ENCODE measurements around the gene LINC00237. TPM values are rescaled to one million over a fixed set of nuclear protein-coding genes. Genes with fewer than 3 reads are reported as not detected.

The LINC00237 gene
- total RNA-seq, 1 donor from 2014 or later: not detected

GRCh38 chr20:21125849-21126580 is 19.9 kb upstream of the LINC00237 start, which contains the start of gene KIZ:
Gene KIZ, plus strand, starts transcription at chr20:21126082. Its CDS starts 34 bp downstream, at chr20:21126116.
- no peak for TF ChIP-seq CTCF (IDR thresholded peaks at IDR 0.05; ENCODE audit: unreplicated experiment)
- no peaks in the 10 kb centered on the region for H3K9me3 Mint-ChIP-seq (ENCODE audit: unreplicated experiment)

GRCh38 chr20:21125072-21125848 is 19.1 kb upstream of the LINC00237 start:
- DNase-seq (ENCODE audit: low spot score): peak; percentile 26
- Mint-ChIP-seq H3K9me3 (ENCODE audit: unreplicated experiment) (no peaks in the 10 kb centered on the region), H3K4me3 (ENCODE audit: unreplicated experiment) (peak overlapping the region; percentile 92), H3K27ac (ENCODE audit: unreplicated experiment) (peak overlapping the region; percentile 9), H3K36me3 (ENCODE audit: low read depth, unreplicated experiment) (no peaks in the 10 kb centered on the region), H3K27me3 (ENCODE audit: unreplicated experiment) (peaks cover 3% of the 10 kb centered on the region), H3K4me1 (ENCODE audit: unreplicated experiment) (peaks cover 9% of the 10 kb centered on the region)
- no peak for TF ChIP-seq CTCF (IDR thresholded peaks at IDR 0.05; ENCODE audit: unreplicated experiment)

More at GRCh38 chr20:21125849-21126580, 19.9 kb upstream of the LINC00237 start, which contains the start of gene KIZ:
- H3K4me3 Mint-ChIP-seq (ENCODE audit: unreplicated experiment): peak within 1 kb of the TSS; percentile 99
- DNase-seq (ENCODE audit: low spot score): peak; percentile 100
- peaks cover 9% of the 10 kb centered on the region for H3K4me1 Mint-ChIP-seq (ENCODE audit: unreplicated experiment)
- peak within 1 kb of the TSS; percentile 9 for H3K27ac Mint-ChIP-seq (ENCODE audit: unreplicated experiment)
- H3K36me3 Mint-ChIP-seq (ENCODE audit: low read depth, unreplicated experiment): no peaks in the 10 kb centered on the region
- peaks cover 3% of the 10 kb centered on the region for H3K27me3 Mint-ChIP-seq (ENCODE audit: unreplicated experiment)

- H3K36me3 Mint-ChIP-seq (ENCODE audit: low read depth, unreplicated experiment): no peaks in the 10 kb centered on the region
- peak overlapping the region; percentile 11 for H3K4me3 Mint-ChIP-seq (ENCODE audit: unreplicated experiment)
- no peak for TF ChIP-seq CTCF (IDR thresholded peaks at IDR 0.05; ENCODE audit: unreplicated experiment)
- H3K4me1 Mint-ChIP-seq (ENCODE audit: unreplicated experiment): peaks cover 9% of the 10 kb centered on the region
- no peak for DNase-seq (ENCODE audit: low spot score)
- H3K9me3 Mint-ChIP-seq (ENCODE audit: unreplicated experiment): no peaks in the 10 kb centered on the region
- H3K27ac Mint-ChIP-seq (ENCODE audit: unreplicated experiment): no peak overlapping the region
- peaks cover 3% of the 10 kb centered on the region for H3K27me3 Mint-ChIP-seq (ENCODE audit: unreplicated experiment)
Measured at GRCh38 chr20:21124190-21124589, 18.0 kb upstream of the LINC00237 start.

GRCh38 chr20:21118782-21119181 is 12.6 kb upstream of the LINC00237 start:
- Mint-ChIP-seq H3K36me3 (ENCODE audit: low read depth, unreplicated experiment) (no peaks in the 10 kb centered on the region), H3K9me3 (ENCODE audit: unreplicated experiment) (no peaks in the 10 kb centered on the region), H3K4me3 (ENCODE audit: unreplicated experiment) (no peak overlapping the region), H3K27ac (ENCODE audit: unreplicated experiment) (no peak overlapping the region), H3K27me3 (ENCODE audit: unreplicated experiment) (no peaks in the 10 kb centered on the region), H3K4me1 (ENCODE audit: unreplicated experiment) (peaks cover 9% of the 10 kb centered on the region)
- no peak for DNase-seq (ENCODE audit: low spot score)
- TF ChIP-seq CTCF (IDR thresholded peaks at IDR 0.05; ENCODE audit: unreplicated experiment): no peak

All from endothelial cell (in vitro differentiated cells).